Amniotic epithelial cell (primary cell): ENCODE measurements around the gene PTPRG.

Source experiments
- DNase-seq: peaks from one replicate; pipeline ENCODE4 v3.0.0-alpha.2; 2010; ENCODE audit warnings: low read depth

PTPRG gene

GRCh38 chr3:62277450-62277849 lies 716.1 kb downstream of the PTPRG start:
- DNase-seq: no peak

GRCh38 chr3:62277986-62278385 lies 716.6 kb downstream of the PTPRG start:
- no peak for DNase-seq

- DNase-seq: no peak
Observed at GRCh38 chr3:62281726-62282125, 720.4 kb downstream of the PTPRG start.

DNA sequence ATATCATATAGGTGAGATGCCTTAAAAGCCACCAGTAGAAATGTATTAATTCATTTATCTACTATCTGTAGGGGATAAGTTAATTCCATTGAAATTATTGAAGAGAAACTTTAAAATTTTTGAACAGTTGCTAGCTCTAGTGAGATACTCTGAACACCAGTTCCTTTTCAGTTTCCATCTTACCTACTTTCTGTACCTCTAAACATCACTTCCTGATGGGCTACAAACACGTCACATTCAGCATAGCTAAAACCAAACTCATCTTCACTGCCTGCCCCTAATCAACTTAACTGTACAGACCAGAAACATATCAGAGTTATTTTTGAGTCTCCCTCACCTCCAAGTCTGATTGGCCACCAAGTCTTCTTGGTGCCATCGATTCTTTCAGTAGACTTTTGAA lies 723.1 kb downstream of the PTPRG start:
- no peak for DNase-seq

- DNase-seq: no peak
Observed at GRCh38 chr3:62287392-62287927, 726.1 kb downstream of the PTPRG start.

- no peak for DNase-seq
Observed at GRCh38 chr3:62289922-62290321, 728.6 kb downstream of the PTPRG start.

DNA sequence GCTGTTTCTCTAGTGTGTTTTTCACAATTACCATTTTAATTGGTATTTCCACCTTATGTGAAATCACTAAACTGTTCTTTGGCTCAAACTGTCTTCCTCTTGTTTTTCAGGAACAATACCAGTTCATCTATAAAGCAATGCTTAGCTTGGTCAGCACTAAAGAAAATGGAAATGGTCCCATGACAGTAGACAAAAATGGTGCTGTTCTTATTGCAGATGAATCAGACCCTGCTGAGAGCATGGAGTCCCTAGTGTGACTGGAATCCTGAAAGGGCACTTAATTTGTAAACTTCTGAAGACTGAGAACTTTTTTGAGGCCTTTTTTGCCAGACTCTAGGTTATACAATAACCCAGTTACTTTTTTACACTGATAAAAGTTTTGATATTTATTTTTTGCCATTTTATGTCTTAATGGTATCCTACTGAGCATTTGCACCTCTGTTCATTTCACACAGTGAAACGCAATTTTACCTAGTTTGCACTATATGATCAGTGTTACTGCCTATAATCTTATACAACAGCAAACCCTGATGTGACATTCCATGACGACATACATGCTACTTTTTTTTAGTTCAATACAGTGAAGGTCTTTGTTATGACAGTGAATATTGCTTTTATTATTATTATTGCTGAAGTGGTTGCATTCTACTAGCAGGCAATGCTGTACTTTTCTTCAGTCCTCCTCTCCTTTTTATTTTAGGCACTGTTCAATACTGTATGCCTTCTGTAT lies 731.8 kb downstream of the PTPRG start:
- DNase-seq: no peak

DNA sequence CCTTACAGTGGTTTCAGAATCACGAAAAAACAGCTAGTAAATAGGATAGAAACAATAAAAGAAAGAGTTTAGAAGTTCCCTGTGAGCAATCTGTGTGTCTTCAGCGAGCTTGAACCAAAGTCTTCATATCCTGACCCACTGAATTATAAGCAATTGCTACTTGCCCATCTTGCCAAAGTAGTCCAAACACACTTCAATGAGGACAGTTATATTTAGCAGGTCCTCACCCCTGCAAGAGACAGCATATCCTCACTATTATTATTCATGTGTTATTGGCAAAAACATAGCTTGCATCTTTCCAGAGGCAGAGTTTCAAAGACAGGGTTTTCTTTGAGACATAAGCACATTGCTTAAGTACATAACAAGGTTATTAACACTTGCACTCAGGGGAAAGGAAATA lies 734.2 kb downstream of the PTPRG start:
- DNase-seq: no peak

DNA sequence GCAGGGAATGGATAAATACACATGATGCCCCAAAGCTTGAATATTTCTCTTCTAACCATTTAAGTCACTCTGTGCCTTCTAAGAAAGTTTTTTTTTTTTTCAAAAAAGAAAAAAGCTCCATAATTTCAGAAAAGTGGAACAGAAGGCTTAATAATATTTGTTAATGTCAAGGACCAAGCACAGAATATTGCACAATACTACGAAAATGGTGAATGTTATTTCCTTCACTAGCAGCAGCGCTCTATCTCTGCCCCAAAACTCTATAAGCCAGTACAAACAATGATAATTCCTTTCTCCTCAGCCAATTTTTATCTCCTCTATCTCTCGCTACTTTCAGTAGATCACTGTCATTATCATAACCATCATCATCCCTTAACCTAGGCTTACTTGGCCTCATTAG lies 739.2 kb downstream of the PTPRG start:
- no peak for DNase-seq

DNA sequence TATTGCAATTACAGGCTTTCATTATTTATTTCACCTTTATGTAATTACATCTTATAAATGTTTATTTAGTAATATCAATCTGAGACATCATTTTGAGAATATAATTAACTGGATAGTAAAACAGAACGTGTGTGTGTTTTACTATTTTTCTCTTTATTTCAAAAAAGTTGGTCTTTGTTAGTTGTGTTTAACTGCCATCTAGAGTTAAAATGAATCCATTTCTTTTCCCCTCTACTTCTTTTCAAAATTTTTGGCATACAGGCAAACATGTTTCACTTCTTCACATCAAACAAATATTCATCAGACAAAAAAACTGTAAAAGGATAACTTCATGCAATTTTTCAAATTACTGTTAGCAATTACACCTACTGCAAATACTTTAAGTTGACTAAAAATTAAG lies 750.8 kb downstream of the PTPRG start:
- no peak for DNase-seq

GRCh38 chr3:62316525-62316924 lies 755.2 kb downstream of the PTPRG start:
- no peak for DNase-seq

- no peak for DNase-seq
Observed at GRCh38 chr3:62318365-62318751, 757.0 kb downstream of the PTPRG start.

- DNase-seq: peak; percentile 76
Observed at GRCh38 chr3:62318752-62319569, 757.6 kb downstream of the PTPRG start.

DNA sequence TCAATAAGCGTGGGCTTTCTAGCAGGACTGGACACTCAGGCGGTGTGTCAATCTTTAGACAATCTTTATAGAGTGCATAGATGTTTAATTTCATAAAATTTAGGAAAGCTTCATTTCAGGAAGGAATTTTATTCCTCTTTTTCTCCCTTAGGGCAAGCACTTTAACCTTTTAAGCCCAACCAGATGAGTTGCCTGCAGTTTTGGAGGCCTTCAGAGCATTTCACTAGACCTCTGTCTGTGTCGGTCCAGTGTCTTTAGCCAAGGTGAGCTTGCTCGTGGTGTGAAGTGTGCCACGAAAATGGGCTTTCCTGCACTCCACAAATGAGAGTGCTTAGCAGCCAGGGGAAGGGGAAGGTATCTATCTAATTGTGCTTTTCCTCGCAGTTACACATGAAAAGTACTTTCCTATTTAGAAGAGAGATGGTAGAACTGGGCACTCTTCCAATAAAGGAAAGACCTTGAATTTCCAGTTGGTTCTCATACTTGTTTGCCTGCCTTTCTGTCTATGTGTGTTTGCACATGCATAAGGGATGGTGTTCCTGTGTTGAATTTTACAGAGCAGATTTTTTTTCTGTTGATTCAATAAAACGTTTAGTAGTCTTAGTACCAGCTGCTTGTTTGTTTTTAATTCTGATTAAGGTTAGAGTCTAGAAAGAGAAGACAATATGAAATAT lies 758.3 kb downstream of the PTPRG start:
- no peak for DNase-seq

DNA sequence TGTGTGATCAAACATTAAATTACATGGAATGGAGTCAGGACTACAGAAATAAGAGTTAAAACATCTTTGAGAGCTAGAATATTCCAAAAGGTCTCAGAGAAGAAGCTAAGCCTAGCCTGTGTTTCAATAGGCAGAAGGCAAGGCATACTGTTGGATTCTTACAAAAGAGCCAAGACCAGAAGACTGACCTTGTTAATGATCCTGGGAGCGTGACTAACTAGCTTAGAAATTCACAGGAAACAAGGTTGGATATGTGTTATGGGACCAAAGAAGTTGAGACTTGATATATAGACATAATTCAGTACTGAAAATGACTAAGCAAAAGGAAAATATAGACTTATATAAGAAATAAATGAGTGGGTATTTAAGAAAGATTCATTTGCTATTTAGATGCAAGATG lies 761.9 kb downstream of the PTPRG start:
- DNase-seq: no peak

DNA sequence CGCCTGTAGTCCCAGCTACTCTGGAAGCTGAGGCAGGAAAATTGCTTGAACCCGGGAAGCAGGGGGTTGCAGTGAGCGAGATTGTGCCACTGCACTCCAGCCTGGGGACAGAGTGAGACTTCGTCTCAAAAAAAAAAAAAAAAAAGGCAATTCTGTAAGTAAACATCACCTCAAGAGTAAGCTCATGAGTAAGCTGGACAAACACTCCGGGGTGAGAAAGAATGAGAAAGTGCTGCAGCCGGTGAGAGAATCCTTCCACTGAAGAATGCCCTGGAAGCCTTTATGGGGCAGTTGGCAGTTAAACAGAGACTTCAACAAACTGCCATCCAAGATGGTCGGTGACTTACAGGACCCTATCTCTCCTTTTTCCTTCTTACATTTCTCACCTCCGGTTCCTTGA lies 764.5 kb downstream of the PTPRG start:
- no peak for DNase-seq

- DNase-seq: no peak
Observed at GRCh38 chr3:62329971-62330370, 768.6 kb downstream of the PTPRG start.

DNA sequence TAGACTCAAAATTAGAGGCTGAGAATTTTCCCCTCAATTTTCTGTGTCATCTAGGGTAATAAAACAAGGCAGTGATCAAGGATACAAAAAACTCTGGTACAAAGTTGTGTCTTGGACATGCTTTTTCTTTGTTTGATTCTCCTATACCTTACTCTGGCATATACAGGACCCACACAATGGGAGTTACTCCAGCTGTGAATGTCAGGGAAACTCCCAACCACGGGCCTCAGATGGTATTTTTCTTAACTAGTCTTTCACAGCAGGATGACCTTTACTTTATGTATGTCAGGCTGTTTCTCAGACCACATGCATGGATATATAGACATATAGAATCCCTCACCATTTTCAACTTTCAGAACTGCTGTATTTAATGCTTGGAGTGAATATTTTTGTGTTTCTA lies 770.6 kb downstream of the PTPRG start:
- no peak for DNase-seq

GRCh38 chr3:62332835-62333244 lies 771.5 kb downstream of the PTPRG start:
- peak; percentile 8 for DNase-seq

DNA sequence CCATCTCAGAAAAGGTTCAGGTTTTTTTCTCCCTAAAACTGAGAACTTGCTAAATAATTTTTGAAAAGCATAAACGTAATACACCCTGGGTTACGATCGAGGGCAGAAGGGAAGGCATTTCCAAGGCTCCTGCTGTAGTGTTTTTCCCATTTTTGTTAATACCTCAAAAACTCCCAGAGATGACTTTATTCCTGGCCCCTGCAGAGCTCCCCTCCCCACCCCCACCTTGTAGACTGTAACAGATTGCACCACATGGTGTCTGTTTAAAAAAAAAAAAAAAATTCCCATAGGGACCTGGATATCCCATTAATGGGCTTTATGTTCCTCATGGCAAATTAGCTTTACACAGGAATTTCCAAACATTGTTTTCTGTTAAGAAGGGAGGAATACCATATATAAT lies 773.8 kb downstream of the PTPRG start:
- no peak for DNase-seq

DNA sequence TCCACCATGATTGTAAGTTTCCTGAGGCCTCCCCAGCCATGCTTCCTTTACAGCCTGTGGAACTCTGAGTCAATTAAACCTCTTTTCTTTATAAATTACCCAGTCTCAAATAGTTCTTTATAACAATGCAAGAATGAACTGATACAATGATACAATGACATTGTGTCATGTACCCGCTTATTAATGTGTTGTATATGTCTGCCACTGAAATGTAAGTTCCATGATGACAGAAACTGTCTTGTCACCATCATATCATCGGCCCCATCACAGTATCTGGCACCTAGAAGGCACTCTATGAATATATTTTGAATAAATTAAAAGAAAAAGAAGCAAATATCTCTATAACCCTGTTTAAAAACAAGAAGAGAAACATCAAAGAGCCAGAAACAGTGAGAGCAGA lies 782.4 kb downstream of the PTPRG start:
- DNase-seq: no peak
